ENCODE measurements around the gene SLC38A5.

SLC38A5 gene

DNA sequence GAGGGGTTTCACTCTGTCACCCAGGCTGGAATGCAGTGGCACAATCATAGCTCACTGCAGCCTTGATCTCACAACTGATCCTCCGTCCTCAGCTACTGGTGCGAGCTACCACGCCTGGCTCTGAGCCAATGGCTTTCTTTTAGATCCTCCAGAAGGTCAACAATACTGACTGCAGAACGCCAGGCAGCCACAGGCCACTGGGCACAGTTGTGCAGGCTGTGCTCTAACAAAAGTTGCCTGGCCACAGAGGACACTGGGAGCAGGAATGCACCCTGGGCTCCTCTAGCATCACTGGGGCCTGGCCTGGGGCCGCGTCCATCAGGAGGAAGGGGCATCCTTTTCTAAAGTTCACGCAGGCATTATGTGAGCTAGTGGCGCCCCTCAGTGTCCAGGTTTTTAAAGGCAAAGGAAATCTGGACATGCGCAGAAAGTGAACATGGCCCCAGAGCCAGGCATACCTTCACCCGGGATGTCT is 23.9 kb upstream of the SLC38A5 start:
- no peaks in the 10 kb centered on the region for H3F3A ChIP-seq (ENCODE audit: low read depth)

DNA sequence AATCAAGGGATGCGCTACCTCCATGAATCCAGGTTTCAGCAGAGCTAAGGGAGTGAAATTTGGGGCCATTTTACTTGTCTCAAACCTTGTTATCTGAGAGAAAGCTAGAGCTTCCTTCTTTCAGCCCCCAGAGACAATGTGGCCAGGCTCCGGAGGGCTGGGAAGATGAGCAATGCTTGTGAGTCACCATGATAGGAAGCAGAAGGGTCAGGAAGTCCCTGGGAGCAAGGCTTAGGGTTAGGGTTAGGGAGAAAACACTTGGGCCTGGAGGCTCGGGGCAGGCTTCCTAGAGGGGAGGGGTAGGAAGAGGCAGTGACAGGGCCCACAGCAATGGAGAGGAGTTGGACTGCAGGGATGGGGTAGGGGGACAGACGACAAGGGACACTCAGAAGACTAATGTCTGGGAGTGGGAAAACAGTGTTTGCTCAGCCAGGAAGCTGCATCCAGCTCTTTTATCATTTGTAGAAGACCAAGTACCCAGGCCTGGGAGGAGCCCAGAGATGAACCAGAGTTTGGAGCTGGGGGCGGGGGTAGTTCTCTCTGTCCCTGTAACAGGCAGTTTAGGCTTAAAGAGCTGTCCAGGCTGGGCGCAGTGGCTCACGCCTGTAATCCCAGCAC is 22.3 kb upstream of the SLC38A5 start:
- Histone ChIP-seq H4K20me1 (ENCODE audit: insufficient read depth, low read length, poor library complexity, severe bottlenecking) (no peaks in the 10 kb centered on the region), H3K79me2 (ENCODE audit: insufficient read depth, low read length) (no peaks in the 10 kb centered on the region), H3K4me3 (ENCODE audit: low read length, poor library complexity, severe bottlenecking) (no peak overlapping the region), H3K27me3 (ENCODE audit: insufficient read depth, low read length, poor library complexity, severe bottlenecking) (no peaks in the 10 kb centered on the region), H3K36me3 (ENCODE audit: insufficient read depth, low read length) (no peaks in the 10 kb centered on the region), H3K9me2 (replicated peaks; ENCODE audit: low read depth, low read length) (no peaks in the 10 kb centered on the region), H2AFZ (ENCODE audit: low read length) (no peak overlapping the region), H3K9me3 (ENCODE audit: insufficient read depth, low read depth, low read length) (no peaks in the 10 kb centered on the region), H3K4me1 (ENCODE audit: insufficient read depth, low read length, poor library complexity, severe bottlenecking) (no peaks in the 10 kb centered on the region), H3K4me2 (ENCODE audit: low read depth, low read length, poor library complexity, severe bottlenecking) (no peak overlapping the region), H3F3A (ENCODE audit: low read depth) (no peaks in the 10 kb centered on the region), H3K9ac (ENCODE audit: low read depth, low read length, poor library complexity, severe bottlenecking) (no peak overlapping the region)
- no peak for TF ChIP-seq EZH2phosphoT487 (IDR thresholded peaks at IDR 0.05; ENCODE audit: borderline replicate concordance)
- TF ChIP-seq, protein P1, sequence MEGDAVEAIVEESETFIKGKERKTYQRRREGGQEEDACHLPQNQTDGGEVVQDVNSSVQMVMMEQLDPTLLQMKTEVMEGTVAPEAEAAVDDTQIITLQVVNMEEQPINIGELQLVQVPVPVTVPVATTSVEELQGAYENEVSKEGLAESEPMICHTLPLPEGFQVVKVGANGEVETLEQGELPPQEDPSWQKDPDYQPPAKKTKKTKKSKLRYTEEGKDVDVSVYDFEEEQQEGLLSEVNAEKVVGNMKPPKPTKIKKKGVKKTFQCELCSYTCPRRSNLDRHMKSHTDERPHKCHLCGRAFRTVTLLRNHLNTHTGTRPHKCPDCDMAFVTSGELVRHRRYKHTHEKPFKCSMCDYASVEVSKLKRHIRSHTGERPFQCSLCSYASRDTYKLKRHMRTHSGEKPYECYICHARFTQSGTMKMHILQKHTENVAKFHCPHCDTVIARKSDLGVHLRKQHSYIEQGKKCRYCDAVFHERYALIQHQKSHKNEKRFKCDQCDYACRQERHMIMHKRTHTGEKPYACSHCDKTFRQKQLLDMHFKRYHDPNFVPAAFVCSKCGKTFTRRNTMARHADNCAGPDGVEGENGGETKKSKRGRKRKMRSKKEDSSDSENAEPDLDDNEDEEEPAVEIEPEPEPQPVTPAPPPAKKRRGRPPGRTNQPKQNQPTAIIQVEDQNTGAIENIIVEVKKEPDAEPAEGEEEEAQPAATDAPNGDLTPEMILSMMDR (conservative IDR thresholded peaks at IDR 0.05; ENCODE audit: low read length) = no peak

More for the DNA sequence above, 23.9 kb upstream of the SLC38A5 start:
- Histone ChIP-seq H4K20me1 (ENCODE audit: insufficient read depth, low read length, poor library complexity, severe bottlenecking) (no peaks in the 10 kb centered on the region), H2AFZ (ENCODE audit: low read length) (no peak overlapping the region), H3K36me3 (ENCODE audit: insufficient read depth, low read length) (no peaks in the 10 kb centered on the region), H3K79me2 (ENCODE audit: insufficient read depth, low read length) (no peaks in the 10 kb centered on the region), H3K9me2 (replicated peaks; ENCODE audit: low read depth, low read length) (no peaks in the 10 kb centered on the region), H3K4me2 (ENCODE audit: low read depth, low read length, poor library complexity, severe bottlenecking) (no peak overlapping the region), H3K9ac (ENCODE audit: low read depth, low read length, poor library complexity, severe bottlenecking) (no peak overlapping the region), H3K9me3 (ENCODE audit: insufficient read depth, low read depth, low read length) (no peaks in the 10 kb centered on the region), H3K27me3 (ENCODE audit: insufficient read depth, low read length, poor library complexity, severe bottlenecking) (no peaks in the 10 kb centered on the region), H3K4me3 (ENCODE audit: low read length, poor library complexity, severe bottlenecking) (no peak overlapping the region), H3K4me1 (ENCODE audit: insufficient read depth, low read length, poor library complexity, severe bottlenecking) (no peaks in the 10 kb centered on the region)
- TF ChIP-seq, protein P1 (conservative IDR thresholded peaks at IDR 0.05; ENCODE audit: low read length) = peak; percentile 35
- TF ChIP-seq EZH2phosphoT487 (IDR thresholded peaks at IDR 0.05; ENCODE audit: borderline replicate concordance) = no peak

DNA sequence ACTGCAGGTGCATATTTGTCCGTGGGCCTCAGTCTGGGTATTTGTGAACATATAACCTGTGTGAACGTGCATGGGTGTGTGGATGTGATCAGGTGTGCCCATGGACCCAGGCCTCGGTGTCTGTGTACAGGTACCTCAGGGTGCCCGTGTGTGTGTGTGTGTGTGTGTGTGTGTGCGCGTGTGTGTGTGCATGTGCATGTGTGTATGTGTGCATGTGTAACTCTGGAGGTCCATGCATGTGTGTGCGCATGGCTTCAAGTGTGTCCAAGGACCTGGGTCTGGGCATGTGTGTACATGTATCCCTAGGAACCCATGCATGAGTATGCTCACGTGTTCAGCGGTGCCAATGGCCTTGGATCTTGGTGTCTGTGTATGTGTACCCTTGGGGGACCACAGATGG is 21.7 kb upstream of the SLC38A5 start:
- Histone ChIP-seq H3K9me2 (replicated peaks; ENCODE audit: low read depth, low read length) (no peaks in the 10 kb centered on the region), H3K36me3 (ENCODE audit: insufficient read depth, low read length) (no peaks in the 10 kb centered on the region), H3F3A (ENCODE audit: low read depth) (no peaks in the 10 kb centered on the region), H3K4me2 (ENCODE audit: low read depth, low read length, poor library complexity, severe bottlenecking) (no peak overlapping the region), H4K20me1 (ENCODE audit: insufficient read depth, low read length, poor library complexity, severe bottlenecking) (no peaks in the 10 kb centered on the region), H3K9me3 (ENCODE audit: insufficient read depth, low read depth, low read length) (no peaks in the 10 kb centered on the region), H3K79me2 (ENCODE audit: insufficient read depth, low read length) (no peaks in the 10 kb centered on the region), H3K4me3 (ENCODE audit: low read length, poor library complexity, severe bottlenecking) (no peak overlapping the region), H2AFZ (ENCODE audit: low read length) (no peak overlapping the region), H3K9ac (ENCODE audit: low read depth, low read length, poor library complexity, severe bottlenecking) (no peak overlapping the region), H3K27me3 (ENCODE audit: insufficient read depth, low read length, poor library complexity, severe bottlenecking) (no peaks in the 10 kb centered on the region), H3K4me1 (ENCODE audit: insufficient read depth, low read length, poor library complexity, severe bottlenecking) (no peaks in the 10 kb centered on the region)
- no peak for TF ChIP-seq EZH2phosphoT487 (IDR thresholded peaks at IDR 0.05; ENCODE audit: borderline replicate concordance)
- TF ChIP-seq, protein P1 (conservative IDR thresholded peaks at IDR 0.05; ENCODE audit: low read length) = no peak
